Neural progenitor cell (in vitro differentiated cells): ENCODE results near the gene ANKRA2.

Source experiments
- CTCF ChIP-seq: fragments of 200-600 bp; sonication (generic); IDR thresholded peaks from 2 replicates; pipeline ENCODE4 v1.5.1; 2017; ENCODE audit warnings: antibody characterized with exemption, mild to moderate bottlenecking
- EZH2 ChIP-seq: fragments of 200-600 bp; sonication (generic); IDR thresholded peaks from 2 replicates; pipeline ENCODE4 v1.6.1; 2017; ENCODE audit warnings: antibody characterized with exemption, mild to moderate bottlenecking, moderate library complexity

- TF ChIP-seq CTCF = no peak
- TF ChIP-seq EZH2 = no peak
Observed at GRCh38 chr5:73506459-73506955, 58.9 kb downstream of the ANKRA2 start.
